PFSK-1 (cell line): ENCODE measurements around the gene PLAGL2.

Experiments
- SIN3A ChIP-seq: IDR thresholded peaks from 2 replicates; pipeline ENCODE4 v1.6.1; 2012; ENCODE audit warnings: mild to moderate bottlenecking, low read length, moderate library complexity, borderline replicate concordance; ENCODE audit not compliant: insufficient read depth
- TAF1 ChIP-seq: IDR thresholded peaks from 2 replicates; pipeline ENCODE4 v1.6.1; 2012; ENCODE audit warnings: low read length, control low read depth, borderline replicate concordance; ENCODE audit not compliant: insufficient read depth

DNA sequence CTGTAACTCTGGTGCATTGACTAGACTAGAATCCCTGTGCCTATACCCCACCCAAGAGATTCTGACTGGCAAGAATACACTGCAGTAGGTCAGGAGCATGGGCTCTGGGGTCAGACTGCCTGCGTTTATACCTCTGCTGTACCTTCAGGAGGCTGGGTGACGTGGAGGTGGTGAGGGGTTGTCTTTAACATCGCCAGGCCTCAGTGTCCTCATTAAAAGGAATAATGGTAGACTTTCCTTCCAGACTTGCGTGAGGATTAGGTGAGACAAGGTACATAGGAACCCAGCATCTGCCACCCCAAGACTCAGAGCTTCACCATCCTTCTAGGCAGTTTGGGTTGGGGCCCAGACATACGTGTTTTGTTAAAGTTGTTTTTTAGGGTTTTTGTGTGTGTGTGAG, 53.8 kb downstream of the PLAGL2 start:
- TF ChIP-seq SIN3A, result no peak
- no peak for TF ChIP-seq TAF1
